ENCODE measurements around the gene DLG5.

- TF ChIP-seq CTCF (IDR thresholded peaks at IDR 0.05; ENCODE audit: insufficient read depth, low read depth, low read length) (no peak), EZH2 (IDR thresholded peaks at IDR 0.05; ENCODE audit: insufficient read depth, low read length) (no peak)
Measured at GRCh38 chr10:77886795-77887355, 39.7 kb downstream of the DLG5 start.

Data from astrocyte (in vitro differentiated cells and primary cell).